Measurements from ENCODE around the gene CBFA2T2.

Gene CBFA2T2

GRCh38 chr20:33676652-33677645 is 187.1 kb downstream of the CBFA2T2 start:
- H3K4me1 ChIP-seq (ENCODE audit: control insufficient read depth, insufficient read depth, low read length), result peaks cover 26% of the 10 kb centered on the region
- peaks cover 16% of the 10 kb centered on the region for H3K36me3 ChIP-seq (ENCODE audit: control insufficient read depth, insufficient read depth, low read length)
- 95 to 96% methylated on average over 30 of the region's 31 CpGs for WGBS, 2 experiments
- H3K27me3 ChIP-seq (ENCODE audit: control insufficient read depth, insufficient read depth, low read length, poor library complexity, severe bottlenecking), result no peaks in the 10 kb centered on the region
- no peaks in the 10 kb centered on the region for H3K9me3 ChIP-seq (ENCODE audit: control insufficient read depth, low read length)
- no peak overlapping the region for H3K27ac ChIP-seq (ENCODE audit: insufficient read depth, low read depth, low read length, poor library complexity, severe bottlenecking)
- no peak overlapping the region for H3K4me3 ChIP-seq (ENCODE audit: insufficient read depth, low read depth, low read length)

- Histone ChIP-seq H3K9me3 (ENCODE audit: control insufficient read depth, low read length) (no peaks in the 10 kb centered on the region), H3K4me3 (ENCODE audit: insufficient read depth, low read depth, low read length) (no peak overlapping the region), H3K27ac (ENCODE audit: insufficient read depth, low read depth, low read length, poor library complexity, severe bottlenecking) (no peak overlapping the region), H3K36me3 (ENCODE audit: control insufficient read depth, insufficient read depth, low read length) (peaks cover 16% of the 10 kb centered on the region), H3K27me3 (ENCODE audit: control insufficient read depth, insufficient read depth, low read length, poor library complexity, severe bottlenecking) (no peaks in the 10 kb centered on the region), H3K4me1 (ENCODE audit: control insufficient read depth, insufficient read depth, low read length) (peaks cover 21% of the 10 kb centered on the region)
- 92% methylated on average over 15 of the region's 15 CpGs for WGBS, 2 experiments
Observed at GRCh38 chr20:33677991-33678702, 188.3 kb downstream of the CBFA2T2 start.

DNA sequence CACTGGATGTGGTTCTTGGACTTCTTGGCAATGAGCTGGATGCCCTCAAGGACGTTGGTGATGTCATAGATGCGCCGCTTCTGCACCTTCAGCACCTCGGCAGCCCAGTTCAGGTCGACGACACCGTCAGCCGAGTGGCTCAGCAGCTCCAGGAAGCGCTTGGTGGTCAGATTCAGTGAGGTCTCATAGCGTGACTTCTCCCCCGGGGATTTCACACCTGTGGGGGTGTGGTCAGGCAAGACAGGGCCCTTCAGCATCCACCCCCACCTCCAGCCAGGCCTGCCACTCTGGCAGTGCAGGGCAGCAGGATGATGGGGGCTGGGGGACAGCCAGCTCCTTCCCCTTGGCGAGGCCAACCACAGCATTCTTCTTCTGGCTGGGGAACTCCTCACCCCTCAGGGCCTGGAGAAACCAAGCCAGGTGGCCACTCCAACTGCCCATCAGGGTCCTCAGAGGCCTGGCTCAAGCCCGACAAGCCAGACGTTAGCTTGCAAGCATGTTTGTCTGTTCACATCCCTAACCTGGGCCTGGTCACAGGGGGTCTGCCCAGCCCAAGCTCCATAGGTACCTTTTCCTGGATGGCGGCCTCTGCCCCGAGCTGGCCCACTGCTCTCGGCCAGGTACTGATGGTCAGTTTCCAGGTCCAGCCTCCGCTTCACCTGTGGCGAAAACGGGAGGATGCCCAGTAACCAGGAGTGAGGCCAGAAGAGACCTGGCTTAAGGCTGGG is 190.0 kb downstream of the CBFA2T2 start:
- no peaks in the 10 kb centered on the region for H3K27me3 ChIP-seq (ENCODE audit: control insufficient read depth, insufficient read depth, low read length, poor library complexity, severe bottlenecking)
- 93 to 95% methylated on average over 20 of the region's 20 CpGs for WGBS, 2 experiments
- no peaks in the 10 kb centered on the region for H3K9me3 ChIP-seq (ENCODE audit: control insufficient read depth, low read length)
- no peak overlapping the region for H3K4me3 ChIP-seq (ENCODE audit: insufficient read depth, low read depth, low read length)
- peaks cover 16% of the 10 kb centered on the region for H3K36me3 ChIP-seq (ENCODE audit: control insufficient read depth, insufficient read depth, low read length)
- H3K4me1 ChIP-seq (ENCODE audit: control insufficient read depth, insufficient read depth, low read length), result peaks cover 17% of the 10 kb centered on the region
- H3K27ac ChIP-seq (ENCODE audit: insufficient read depth, low read depth, low read length, poor library complexity, severe bottlenecking), result no peak overlapping the region

- no peaks in the 10 kb centered on the region for H3K9me3 ChIP-seq (ENCODE audit: control insufficient read depth, low read length)
- 87 to 94% methylated on average over 2 of the region's 2 CpGs for WGBS, 2 experiments
- H3K27ac ChIP-seq (ENCODE audit: insufficient read depth, low read depth, low read length, poor library complexity, severe bottlenecking), result no peak overlapping the region
- no peak overlapping the region for H3K4me3 ChIP-seq (ENCODE audit: insufficient read depth, low read depth, low read length)
- H3K4me1 ChIP-seq (ENCODE audit: control insufficient read depth, insufficient read depth, low read length), result peaks cover 13% of the 10 kb centered on the region
- no peaks in the 10 kb centered on the region for H3K27me3 ChIP-seq (ENCODE audit: control insufficient read depth, insufficient read depth, low read length, poor library complexity, severe bottlenecking)
- peaks cover 16% of the 10 kb centered on the region for H3K36me3 ChIP-seq (ENCODE audit: control insufficient read depth, insufficient read depth, low read length)
Observed at GRCh38 chr20:33680686-33681085, 190.8 kb downstream of the CBFA2T2 start.

DNA sequence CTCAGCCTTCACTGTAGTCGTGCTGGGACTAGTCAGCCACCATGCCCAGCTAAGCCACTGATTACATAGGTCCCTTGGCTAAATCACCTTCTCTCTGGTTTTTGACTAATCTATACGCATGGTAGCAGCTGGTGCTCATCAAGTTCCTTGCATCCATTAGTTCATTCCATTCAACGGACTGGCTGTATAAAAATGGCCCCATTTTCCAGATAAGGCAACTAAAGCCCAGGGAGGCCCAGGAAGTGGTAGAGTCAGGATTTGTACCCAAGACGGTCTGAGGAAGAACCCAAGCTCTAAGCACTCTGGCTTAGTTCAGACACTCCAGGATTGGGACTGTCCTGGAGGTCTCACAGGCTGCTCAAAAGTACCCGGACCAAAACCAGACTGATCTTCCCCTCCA is 191.4 kb downstream of the CBFA2T2 start:
- H3K4me1 ChIP-seq (ENCODE audit: control insufficient read depth, insufficient read depth, low read length), result peaks cover 10% of the 10 kb centered on the region
- WGBS, 2 experiments, result 94 to 95% methylated on average over 5 of the region's 5 CpGs
- H3K27me3 ChIP-seq (ENCODE audit: control insufficient read depth, insufficient read depth, low read length, poor library complexity, severe bottlenecking), result no peaks in the 10 kb centered on the region
- H3K9me3 ChIP-seq (ENCODE audit: control insufficient read depth, low read length), result no peaks in the 10 kb centered on the region
- H3K4me3 ChIP-seq (ENCODE audit: insufficient read depth, low read depth, low read length), result no peak overlapping the region
- peaks cover 16% of the 10 kb centered on the region for H3K36me3 ChIP-seq (ENCODE audit: control insufficient read depth, insufficient read depth, low read length)
- H3K27ac ChIP-seq (ENCODE audit: insufficient read depth, low read depth, low read length, poor library complexity, severe bottlenecking), result no peak overlapping the region

GRCh38 chr20:33681728-33682353 is 191.9 kb downstream of the CBFA2T2 start:
- 91 to 92% methylated on average over 9 of the region's 9 CpGs for WGBS, 2 experiments
- Histone ChIP-seq H3K4me3 (ENCODE audit: insufficient read depth, low read depth, low read length) (no peak overlapping the region), H3K27me3 (ENCODE audit: control insufficient read depth, insufficient read depth, low read length, poor library complexity, severe bottlenecking) (no peaks in the 10 kb centered on the region), H3K4me1 (ENCODE audit: control insufficient read depth, insufficient read depth, low read length) (peaks cover 10% of the 10 kb centered on the region), H3K27ac (ENCODE audit: insufficient read depth, low read depth, low read length, poor library complexity, severe bottlenecking) (no peak overlapping the region), H3K36me3 (ENCODE audit: control insufficient read depth, insufficient read depth, low read length) (peaks cover 16% of the 10 kb centered on the region), H3K9me3 (ENCODE audit: control insufficient read depth, low read length) (no peaks in the 10 kb centered on the region)

DNA sequence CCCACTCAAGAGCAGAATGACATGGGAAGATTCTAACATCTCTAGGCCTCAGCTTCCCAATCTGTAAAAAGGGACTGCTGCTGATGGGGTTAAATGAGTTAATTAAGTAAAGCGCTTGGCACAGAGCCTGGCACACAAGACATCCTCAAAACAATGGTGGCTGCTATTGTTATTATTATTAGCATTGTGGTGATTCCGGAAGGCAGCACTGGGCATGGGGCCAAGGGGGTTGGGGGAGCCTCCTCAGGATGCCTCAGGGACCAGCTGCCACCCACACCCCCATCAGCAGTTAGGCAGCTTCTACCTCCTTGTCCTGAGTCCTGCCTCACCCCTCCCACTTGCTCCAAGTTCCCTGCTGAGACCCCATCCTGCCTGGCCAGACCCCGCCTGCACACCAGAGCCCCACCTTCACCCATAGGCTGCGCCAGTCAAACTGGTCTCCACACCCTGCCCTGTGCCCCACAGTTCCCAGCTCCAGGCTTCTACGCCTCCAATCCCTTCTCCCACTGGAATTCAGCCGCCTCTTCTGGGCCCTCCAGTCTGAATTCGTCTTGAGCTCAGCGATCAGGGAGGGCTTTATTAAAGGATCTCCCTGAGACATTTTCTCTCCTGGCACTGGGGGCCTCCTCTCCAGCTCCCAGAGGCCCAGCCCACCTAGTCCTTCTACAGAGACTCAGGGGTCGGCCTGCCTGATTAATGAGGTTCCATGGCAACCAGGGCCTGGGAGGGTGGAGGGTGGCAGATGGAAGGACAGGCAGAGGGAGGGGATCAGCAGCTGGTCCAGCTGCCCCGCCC is 194.8 kb downstream of the CBFA2T2 start:
- H3K4me1 ChIP-seq (ENCODE audit: control insufficient read depth, insufficient read depth, low read length), result peaks cover 10% of the 10 kb centered on the region
- H3K9me3 ChIP-seq (ENCODE audit: control insufficient read depth, low read length), result no peaks in the 10 kb centered on the region
- peaks cover 4% of the 10 kb centered on the region for H3K36me3 ChIP-seq (ENCODE audit: control insufficient read depth, insufficient read depth, low read length)
- peak overlapping the region; percentile 66 for H3K4me3 ChIP-seq (ENCODE audit: insufficient read depth, low read depth, low read length)
- WGBS, 2 experiments, result 28% methylated on average over 10 of the region's 10 CpGs
- peak overlapping the region; percentile 87 for H3K27ac ChIP-seq (ENCODE audit: insufficient read depth, low read depth, low read length, poor library complexity, severe bottlenecking)
- no peaks in the 10 kb centered on the region for H3K27me3 ChIP-seq (ENCODE audit: control insufficient read depth, insufficient read depth, low read length, poor library complexity, severe bottlenecking)

GRCh38 chr20:33685328-33686099 is 195.6 kb downstream of the CBFA2T2 start:
- Histone ChIP-seq H3K9me3 (ENCODE audit: control insufficient read depth, low read length) (no peaks in the 10 kb centered on the region), H3K4me1 (ENCODE audit: control insufficient read depth, insufficient read depth, low read length) (peaks cover 10% of the 10 kb centered on the region), H3K27me3 (ENCODE audit: control insufficient read depth, insufficient read depth, low read length, poor library complexity, severe bottlenecking) (no peaks in the 10 kb centered on the region), H3K36me3 (ENCODE audit: control insufficient read depth, insufficient read depth, low read length) (peaks cover 2% of the 10 kb centered on the region), H3K4me3 (ENCODE audit: insufficient read depth, low read depth, low read length) (peak overlapping the region; percentile 66), H3K27ac (ENCODE audit: insufficient read depth, low read depth, low read length, poor library complexity, severe bottlenecking) (peak overlapping the region; percentile 87)
- 1 to 2% methylated on average over 53 of the region's 53 CpGs for WGBS, 2 experiments
